HG03066 (cell line): ENCODE measurements around the gene TAOK2.

Experiments used
- ATAC-seq: cut with Tn5 transposase; IDR thresholded peaks from one replicate; pipeline ENCODE4 v1.9.1; 2021; ENCODE audit warnings: low read depth; ENCODE audit not compliant: unreplicated experiment

Gene TAOK2

GRCh38 chr16:29962344-29962994 lies 11.2 kb upstream of the TAOK2 start:
- ATAC-seq, result peak; percentile 10

GRCh38 chr16:29963021-29963743 lies 10.5 kb upstream of the TAOK2 start:
- no peak for ATAC-seq

- ATAC-seq, result no peak
These were observed 5.5 kb upstream of the TAOK2 start for GRCh38 chr16:29968205-29968604.

GRCh38 chr16:29971304-29971703 lies 2.4 kb upstream of the TAOK2 start:
- no peak for ATAC-seq

- no peak for ATAC-seq
These were observed 1.2 kb upstream of the TAOK2 start for GRCh38 chr16:29972500-29972899.

- no peak for ATAC-seq
These were observed 680 bp upstream of the TAOK2 start for GRCh38 chr16:29972992-29973383.

- no peak for ATAC-seq
These were observed 844 bp downstream of the TAOK2 start for GRCh38 chr16:29974291-29975133.

- no peak for ATAC-seq
These were observed 1.5 kb downstream of the TAOK2 start for GRCh38 chr16:29975134-29975538.

- ATAC-seq, result no peak
These were observed 2.3 kb downstream of the TAOK2 start for GRCh38 chr16:29975811-29976511.

- no peak for ATAC-seq
These were observed 3.6 kb downstream of the TAOK2 start for GRCh38 chr16:29977063-29977825.

- no peak for ATAC-seq
These were observed 4.4 kb downstream of the TAOK2 start for GRCh38 chr16:29978081-29978480.

GRCh38 chr16:29978564-29979270 lies 5.0 kb downstream of the TAOK2 start:
- ATAC-seq, result no peak

- no peak for ATAC-seq
These were observed 9.1 kb downstream of the TAOK2 start for GRCh38 chr16:29982560-29983419.

GRCh38 chr16:29983420-29984136 lies 9.9 kb downstream of the TAOK2 start:
- no peak for ATAC-seq

GRCh38 chr16:29984137-29984763 lies 10.6 kb downstream of the TAOK2 start:
- no peak for ATAC-seq

GRCh38 chr16:29984764-29985147 lies 11.1 kb downstream of the TAOK2 start:
- ATAC-seq, result no peak

GRCh38 chr16:29985271-29985811 lies 11.7 kb downstream of the TAOK2 start:
- ATAC-seq, result no peak
